Left forelimb (tissue), 1 donor: ENCODE measurements around the gene ESR1.

Experiments
- DNase-seq: peaks from one replicate; pipeline ENCODE4 v3.0.0-alpha.2; 2018; ENCODE audit warnings: low spot score

Gene ESR1

GRCh38 chr6:152176268-152176667, 368.8 kb downstream of the ESR1 start:
- no peak for DNase-seq
